Activated CD4-positive, CD25-positive, alpha-beta regulatory T cell treated with anti-CD3 and anti-CD28 coated beads, Interleukin-2, amount 50 U/mL, for 16 hours (primary cell): ENCODE data around the gene CHRM1.

Experiments used
- DNase-seq: peaks from one replicate; pipeline ENCODE4 v3.0.0-alpha.2; 2020; ENCODE audit warnings: low read depth, low spot score

CHRM1 gene

DNA sequence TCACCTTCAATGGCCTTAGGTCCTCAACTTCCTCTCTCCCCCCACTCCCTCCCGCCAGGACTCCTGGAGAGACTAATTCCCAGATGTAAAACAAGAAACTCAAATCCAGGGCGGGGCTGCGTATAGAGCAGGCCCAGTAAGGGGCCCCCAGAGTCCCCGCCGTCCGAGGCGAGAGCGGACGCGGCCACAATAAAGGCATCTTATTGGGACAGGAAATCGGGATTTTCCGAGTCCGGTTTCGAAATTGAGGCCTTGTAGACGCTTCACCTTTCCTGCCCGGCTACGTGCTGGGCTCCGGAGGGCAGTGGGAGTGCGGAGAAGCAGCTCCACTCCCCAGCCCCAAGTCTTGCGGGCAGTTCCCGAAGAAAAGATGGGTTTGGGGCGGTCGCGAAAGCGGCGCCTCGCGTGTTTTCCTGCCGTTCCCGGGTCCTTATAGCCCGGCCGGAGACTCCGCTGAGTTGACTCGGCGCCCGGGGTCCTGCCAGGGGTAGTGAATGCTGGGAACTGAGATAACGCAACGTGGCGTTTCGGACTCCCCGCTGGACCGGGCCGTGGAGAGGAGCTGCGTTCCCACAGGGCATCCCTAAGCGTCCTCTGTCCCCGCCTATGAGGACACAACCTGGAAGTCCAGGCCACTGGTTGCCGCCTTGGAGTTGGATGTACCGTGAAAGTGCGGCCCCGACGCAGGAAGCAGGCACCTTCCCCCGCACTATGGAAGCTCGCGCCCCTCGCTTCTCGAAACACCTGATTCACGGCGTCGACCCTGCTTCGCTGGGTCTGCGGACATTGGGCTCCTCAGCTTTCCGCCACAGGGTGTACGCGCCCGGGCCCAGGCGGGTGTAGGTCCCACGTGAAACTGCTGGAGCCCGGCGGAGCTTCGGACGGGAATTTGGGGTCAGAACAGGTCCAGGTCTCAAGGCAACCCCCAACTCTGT is 4.8 kb upstream of the CHRM1 start:
- no peak for DNase-seq

DNA sequence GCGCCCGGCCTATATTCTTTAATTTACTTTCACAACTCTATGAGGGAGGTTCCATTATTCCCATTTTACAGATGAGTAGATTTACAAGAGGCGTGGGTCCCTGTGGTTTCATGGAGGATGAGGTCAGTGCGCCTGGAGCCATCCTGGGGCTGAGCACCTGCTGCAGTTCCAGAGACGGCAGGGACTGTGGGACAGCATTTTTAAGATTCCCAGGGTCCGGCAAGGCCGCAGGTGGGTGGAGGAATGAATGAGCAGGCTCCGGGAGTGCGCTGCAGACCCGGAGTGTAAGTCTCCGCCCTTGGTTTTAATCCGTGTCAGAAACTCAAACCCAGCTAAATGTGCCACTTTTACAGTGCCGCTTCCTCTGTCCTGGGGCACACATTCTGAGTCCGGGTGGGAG is 4.1 kb upstream of the CHRM1 start:
- no peak for DNase-seq

DNA sequence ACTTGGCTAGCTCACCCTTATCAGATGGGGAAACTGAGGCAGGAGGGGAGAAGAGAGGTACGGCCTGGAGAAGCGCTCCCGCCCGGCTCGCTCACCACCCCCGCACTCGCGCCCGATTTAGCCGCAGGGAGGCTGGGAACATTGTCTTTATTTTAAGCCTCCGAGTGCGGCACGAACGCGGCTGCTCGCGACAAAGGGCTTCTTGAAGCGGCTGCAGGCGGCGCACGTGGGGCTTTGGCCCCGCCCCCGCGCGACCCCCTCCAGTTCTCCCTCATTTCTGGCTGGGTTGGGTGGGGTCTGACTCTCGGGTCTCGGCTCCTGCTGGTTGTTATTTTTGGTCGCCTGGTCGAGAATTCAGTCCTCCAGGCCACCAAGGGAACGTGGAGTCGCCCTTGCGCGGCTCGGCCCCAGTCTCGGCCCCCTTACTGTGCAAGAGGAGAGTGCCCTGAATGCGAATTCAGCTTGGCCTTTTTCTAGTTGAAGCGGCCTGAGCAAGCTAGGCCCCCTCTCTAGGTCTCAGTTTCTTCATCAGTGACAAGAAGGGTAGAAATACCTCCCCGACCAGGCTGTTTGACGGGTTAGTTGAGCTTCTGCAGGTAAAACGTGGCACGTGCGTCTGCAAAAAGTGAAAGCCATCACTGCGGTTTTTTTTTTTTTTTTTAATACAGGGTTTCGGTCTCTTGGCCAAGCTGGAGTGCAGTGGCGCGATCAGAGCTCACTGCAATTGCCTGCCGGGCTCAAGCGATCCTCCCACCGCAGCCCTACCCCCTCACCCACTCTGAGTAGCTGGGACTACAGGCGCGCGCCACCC is 2.6 kb upstream of the CHRM1 start:
- DNase-seq = no peak

DNA sequence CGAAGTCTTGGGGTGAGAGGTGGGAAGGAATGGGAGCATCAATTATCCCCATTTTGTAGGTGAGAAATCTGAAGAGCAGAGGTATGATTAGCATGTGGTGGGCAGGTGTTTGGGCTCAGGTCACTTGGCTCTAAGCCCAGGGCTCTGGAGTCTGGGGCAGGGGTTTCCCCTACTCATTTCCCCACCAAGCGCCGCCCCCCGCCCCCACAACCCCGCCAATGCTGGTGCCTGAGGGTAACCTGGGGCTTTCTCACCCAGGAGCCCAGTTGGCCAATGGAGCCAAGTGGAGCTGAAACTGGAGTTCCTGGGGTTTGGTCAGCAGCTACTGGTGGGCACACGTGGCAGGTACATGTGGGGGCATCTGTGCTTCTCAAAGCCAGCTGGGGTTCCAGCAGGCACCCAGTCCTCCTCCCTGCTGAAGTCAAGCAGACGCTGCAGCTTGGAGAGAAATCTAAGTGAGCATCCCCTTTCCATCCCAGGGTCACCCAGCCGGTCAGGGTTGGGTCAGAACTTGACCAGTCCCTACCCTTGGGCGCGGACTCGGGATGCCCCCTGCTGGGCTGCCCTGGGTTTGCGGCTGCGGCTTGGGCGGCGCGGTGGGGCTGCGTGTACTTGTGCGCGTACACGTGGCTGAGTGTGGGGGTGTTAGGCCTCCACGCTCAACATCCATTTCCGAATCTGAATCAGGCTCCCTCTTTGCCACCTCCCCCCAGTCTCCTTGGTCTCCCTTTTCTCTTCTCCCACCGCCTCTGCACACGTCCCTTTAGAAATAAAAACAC is 1.7 kb upstream of the CHRM1 start:
- DNase-seq = no peak

DNA sequence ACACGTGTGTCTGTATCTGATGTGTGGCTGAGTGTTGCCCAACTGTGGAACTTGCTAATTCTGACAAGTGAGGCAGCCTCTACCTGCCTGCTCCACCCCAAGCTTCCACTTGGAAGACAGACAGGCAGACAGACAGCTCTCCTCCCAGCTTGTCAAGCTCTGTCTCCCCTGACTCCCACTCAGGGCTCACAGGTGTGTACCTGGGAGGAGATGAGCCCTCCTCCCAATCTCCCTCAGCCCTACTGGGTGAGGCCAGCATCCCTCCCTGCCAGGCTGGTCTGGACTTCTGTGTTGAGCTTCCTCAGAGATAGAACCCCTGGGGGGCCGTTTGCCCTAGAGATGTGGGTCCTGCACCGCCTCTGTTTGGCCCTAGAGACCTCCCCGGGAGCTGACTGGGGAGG is 1.0 kb upstream of the CHRM1 start:
- DNase-seq = no peak

GRCh38 chr11:62921573-62922188 is 518 bp upstream of the CHRM1 start:
- DNase-seq = no peak

DNA sequence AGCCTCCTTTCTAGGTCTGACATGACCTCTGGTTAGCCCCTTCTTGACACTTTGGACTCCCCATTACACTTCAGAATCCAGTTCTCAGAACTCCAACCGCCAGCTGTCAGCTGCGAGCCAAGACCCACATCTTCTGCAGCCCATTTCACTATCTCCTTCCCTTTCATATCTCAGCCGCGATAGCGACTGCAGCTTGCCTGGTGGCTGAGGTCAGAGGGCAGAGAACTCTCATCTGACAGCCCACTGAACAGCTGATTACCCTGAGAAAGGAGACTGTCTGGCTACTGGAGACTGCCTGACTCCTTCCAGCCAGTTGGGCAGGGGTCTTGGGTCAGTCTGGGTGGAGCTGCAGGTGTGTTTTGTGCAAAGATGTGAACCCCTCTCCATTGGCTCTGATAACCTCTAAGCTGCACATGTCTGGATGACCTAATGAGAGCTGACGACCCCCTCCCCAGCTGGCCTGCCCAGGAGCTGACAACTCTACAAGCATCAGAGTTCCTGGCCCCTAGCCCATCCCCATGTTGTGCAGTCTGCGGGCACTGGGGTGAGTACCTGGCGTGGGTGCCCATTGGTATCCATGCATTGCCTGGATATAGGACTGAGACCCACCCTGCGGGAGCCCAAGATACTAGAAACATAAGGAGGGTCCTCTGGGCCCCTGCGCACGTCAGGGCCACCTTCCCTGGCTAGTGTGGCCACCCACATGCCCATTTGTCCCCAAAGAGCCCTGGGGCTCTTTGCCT is 1.1 kb downstream of the CHRM1 start:
- no peak for DNase-seq

- DNase-seq = no peak
These were observed 1.7 kb downstream of the CHRM1 start for GRCh38 chr11:62919476-62919875.

DNA sequence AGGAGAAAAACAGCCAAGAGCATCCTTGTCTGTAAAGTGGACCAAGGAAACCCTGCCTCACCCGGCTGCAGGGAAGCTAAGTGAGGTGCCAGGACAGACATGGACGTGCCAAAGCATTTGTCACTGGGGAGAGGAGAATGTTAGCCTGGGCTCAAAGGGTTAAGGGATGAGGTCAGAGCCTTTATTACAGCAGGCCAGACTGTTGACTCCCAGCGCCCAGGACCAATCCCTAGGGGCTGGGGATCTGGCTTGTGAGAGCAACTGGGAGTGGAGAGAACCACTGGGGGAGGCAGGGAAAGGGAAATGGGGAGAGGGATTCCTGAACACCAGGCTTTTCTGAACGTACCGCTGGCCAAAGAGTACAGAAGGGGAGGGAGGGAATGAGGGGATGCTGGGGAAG is 2.6 kb downstream of the CHRM1 start:
- no peak for DNase-seq

DNA sequence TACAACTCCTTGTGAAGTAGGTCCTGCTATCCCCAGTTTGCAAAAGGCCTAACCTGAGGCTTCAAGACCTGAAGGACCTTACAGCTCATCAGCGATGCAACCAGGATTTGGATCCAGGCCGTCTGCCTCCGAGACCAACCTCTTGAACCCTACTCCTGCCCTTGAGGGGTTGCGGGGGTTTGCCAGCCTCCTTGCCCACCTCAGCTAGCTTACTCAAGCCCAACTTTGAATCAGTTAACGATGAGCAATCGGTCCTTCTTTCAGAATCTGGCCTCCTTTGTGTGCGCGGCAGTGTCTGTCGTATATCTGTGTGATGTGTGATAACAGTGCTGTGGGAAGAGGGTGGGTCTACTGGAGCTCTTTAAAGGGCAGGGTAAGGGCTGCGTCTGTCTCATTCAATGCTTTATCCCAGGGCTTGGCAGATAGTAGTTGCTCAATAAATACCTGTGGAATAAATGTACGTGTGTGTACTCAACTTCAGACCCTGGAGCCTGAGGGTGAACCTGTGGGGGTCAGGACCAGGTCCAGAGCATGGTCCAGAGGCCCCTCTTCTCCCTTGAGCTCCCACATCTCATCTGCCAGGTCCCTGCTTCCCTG is 3.2 kb downstream of the CHRM1 start:
- DNase-seq = no peak

DNA sequence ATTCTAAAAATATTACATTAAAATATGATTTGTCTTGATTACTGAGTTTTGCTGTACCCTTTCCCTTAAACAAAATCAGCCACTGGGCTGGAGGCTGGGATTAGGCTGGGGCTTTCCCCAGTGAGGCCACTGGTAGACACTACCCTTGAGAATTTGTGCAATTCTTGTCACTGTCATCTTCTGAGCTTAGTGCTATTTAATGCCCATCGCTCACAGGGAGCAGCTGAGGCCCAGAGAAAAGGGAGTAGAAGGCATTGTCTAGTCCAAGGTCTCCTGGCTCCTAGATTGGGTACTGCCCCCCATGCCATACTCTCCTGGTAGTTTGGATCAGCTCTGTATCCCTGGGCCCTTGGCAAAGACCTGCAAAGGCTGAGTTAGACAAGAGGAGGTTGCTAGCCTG is 6.7 kb downstream of the CHRM1 start:
- no peak for DNase-seq

- no peak for DNase-seq
These were observed 8.9 kb downstream of the CHRM1 start for GRCh38 chr11:62912268-62912667.

DNA sequence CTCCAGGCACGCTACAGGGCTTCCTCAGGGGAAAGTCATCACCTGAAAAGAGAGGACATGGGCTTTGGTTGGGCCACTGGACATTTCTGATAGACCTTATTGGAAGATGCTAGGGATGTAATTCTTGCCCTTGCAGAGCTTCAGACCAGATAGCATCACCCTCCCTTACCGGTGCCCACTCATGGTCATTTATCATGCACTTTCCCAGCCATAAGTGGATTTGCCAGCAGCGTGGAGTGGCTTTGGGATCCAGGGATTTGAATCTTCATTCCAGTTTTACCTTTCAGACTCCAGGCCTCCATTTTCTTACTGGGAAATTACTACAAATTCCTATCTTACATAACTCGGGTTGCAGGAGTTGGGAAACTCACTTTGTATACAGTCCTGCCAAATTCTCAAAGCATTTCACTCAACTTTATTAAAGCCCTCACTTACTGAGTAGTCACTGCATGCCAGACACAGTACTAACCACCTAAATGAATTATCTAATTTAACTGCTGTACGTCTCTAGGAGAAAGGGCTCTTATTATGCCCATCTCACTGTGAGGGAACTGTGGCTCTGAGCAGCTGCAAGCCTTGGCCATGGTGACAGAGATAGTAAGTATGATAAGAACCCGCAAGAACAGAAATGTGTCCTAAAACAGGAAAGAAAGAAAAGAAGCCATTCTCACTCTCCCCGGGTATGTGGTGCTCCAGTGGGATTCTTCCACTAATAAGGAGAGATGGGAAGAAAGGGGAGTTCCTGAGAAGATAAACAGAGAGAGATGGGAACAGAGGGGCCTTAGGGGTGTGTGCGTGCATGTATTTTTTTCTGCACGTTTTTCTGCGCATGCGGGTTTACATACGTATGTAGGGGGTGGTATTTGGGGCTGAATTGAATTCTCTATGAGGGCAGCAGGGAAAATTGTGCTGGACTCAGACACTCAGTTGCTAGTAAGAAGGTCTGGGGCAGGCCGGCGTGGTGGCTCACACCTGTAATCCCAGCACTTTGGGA is 9.7 kb downstream of the CHRM1 start:
- no peak for DNase-seq

GRCh38 chr11:62910141-62910882 is 10.9 kb downstream of the CHRM1 start:
- no peak for DNase-seq

DNA sequence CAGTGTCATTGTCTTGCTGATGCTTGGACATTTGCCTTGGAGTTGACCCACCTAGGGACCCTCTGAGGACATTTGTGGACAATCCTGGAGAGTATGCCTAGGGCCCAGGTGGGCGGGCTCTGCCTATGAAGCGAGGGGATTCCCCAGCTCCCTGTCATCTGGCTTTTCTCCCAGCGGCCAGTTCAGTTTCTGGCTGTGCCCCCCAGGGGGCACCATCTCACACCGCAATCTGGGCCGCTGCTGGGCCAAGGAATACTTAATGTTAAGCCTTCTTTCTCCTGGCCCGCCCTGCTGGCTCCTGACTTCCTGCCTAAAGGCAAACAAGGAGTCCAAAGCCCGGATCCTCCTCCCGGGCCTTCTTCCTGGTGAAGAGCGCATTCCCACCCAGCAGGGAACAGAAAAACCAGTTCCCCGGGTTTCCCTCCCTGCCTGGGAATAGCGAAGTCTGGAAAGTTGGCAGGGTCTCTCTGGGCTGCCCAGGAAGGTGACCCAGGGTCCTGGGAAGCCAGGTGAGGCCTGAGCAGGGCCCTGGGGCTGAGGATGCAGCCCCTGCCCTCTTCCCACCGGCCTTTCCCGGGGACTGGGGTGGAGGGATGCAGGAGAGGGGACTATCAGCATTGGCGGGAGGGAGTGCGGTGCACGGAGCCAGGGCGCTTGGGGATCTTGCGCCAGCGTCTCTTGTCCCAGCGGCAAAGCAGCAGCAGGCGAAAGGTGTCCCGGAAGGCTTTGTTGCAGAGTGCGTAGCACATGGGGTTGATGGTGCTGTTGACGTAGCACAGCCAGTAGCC is 11.9 kb downstream of the CHRM1 start:
- no peak for DNase-seq

- no peak for DNase-seq
These were observed 12.6 kb downstream of the CHRM1 start for GRCh38 chr11:62908468-62909072.

- peak; percentile 64 for DNase-seq
These were observed 15.1 kb downstream of the CHRM1 start for GRCh38 chr11:62905927-62906531.
